Panc1 (cell line): Measurements from ENCODE around the gene LAMB1. TPM values are rescaled to one million over a fixed set of nuclear protein-coding genes. Genes with fewer than 3 reads are reported as not detected.

ENCODE experiments used
- ATAC-seq: fragments of 200-7000 bp; cut with Tn5 transposase; 2 replicates; pipeline ENCODE4 v1.9.1; 2020; ENCODE audit warnings: mild to moderate bottlenecking, moderate library complexity
- BruUV-seq: library from RNA; stranded (reverse); fragments of 400-500 nt; replicated peaks from 2 replicates; lab custom pipeline; 2021; lab: Mats Ljungman, UMichigan
- CTCF ChIA-PET: fragments of 300-600 bp; sonication (Branson Sonifier 250); formaldehyde crosslinking; loops from one replicate; lab custom pipeline; 2022; ENCODE audit warnings: antibody characterized with exemption; lab: Charles Lee
- POLR2A ChIA-PET: fragments of 300-600 bp; sonication (Branson Sonifier 250); formaldehyde crosslinking; loops from one replicate; lab custom pipeline; 2022; ENCODE audit warnings: antibody characterized with exemption; lab: Charles Lee
- DNase-seq: peaks from one replicate; pipeline ENCODE4 v3.0.0-alpha.2; 2010; ENCODE audit warnings: low read depth, low spot score
- H3K27ac ChIP-seq: 2 replicates; pipeline ENCODE4 v1.5.1; 2011; ENCODE audit warnings: mild to moderate bottlenecking, low read length, inconsistent platforms
- H3K27me3 ChIP-seq: fragments of 200-500 bp; sonication (Bioruptor generic); 2 replicates; pipeline ENCODE4 v1.6.0; 2014; ENCODE audit warnings: low read length, inconsistent platforms; ENCODE audit not compliant: control insufficient read depth, insufficient read depth
- H3K36me3 ChIP-seq: fragments of 200-500 bp; sonication (Bioruptor generic); 2 replicates; pipeline ENCODE4 v1.5.1; 2014; ENCODE audit warnings: inconsistent platforms, mild to moderate bottlenecking, low read length, moderate library complexity; ENCODE audit not compliant: control insufficient read depth, insufficient read depth
- H3K4me1 ChIP-seq: 2 replicates; pipeline ENCODE4 v1.5.1; 2011; ENCODE audit warnings: inconsistent platforms, mild to moderate bottlenecking, low read length, moderate library complexity; ENCODE audit not compliant: control insufficient read depth, insufficient read depth
- H3K4me3 ChIP-seq, 2 experiments: 2 replicates each; pipeline ENCODE4 v1.5.1; 2011 to 2012; ENCODE audit warnings: low read depth in 2 of 2, low read length in 2 of 2, mild to moderate bottlenecking in 2 of 2, inconsistent platforms in 1 of 2, moderate library complexity in 1 of 2
- H3K9me3 ChIP-seq: fragments of 200-500 bp; sonication (Bioruptor generic); 2 replicates; pipeline ENCODE4 v1.5.1; 2014; ENCODE audit warnings: low read depth, mild to moderate bottlenecking, inconsistent platforms, low read length, moderate library complexity; ENCODE audit not compliant: control insufficient read depth, insufficient read depth
- POLR2AphosphoS5 ChIP-seq: IDR thresholded peaks from 2 replicates; pipeline ENCODE4 v1.6.1; 2012; ENCODE audit warnings: mild to moderate bottlenecking, low read depth, low read length, moderate library complexity
- SIN3A ChIP-seq: IDR thresholded peaks from 2 replicates; pipeline ENCODE4 v1.6.1; 2012; ENCODE audit warnings: low read depth, mild to moderate bottlenecking, low read length, moderate library complexity, borderline replicate concordance; ENCODE audit not compliant: insufficient read depth
- TCF7L2 ChIP-seq: IDR thresholded peaks from 2 replicates; pipeline ENCODE4 v1.6.1; 2011; ENCODE audit warnings: mild to moderate bottlenecking, low read depth, low read length, inconsistent platforms
- in situ Hi-C: cut with HindIII; loops from 2 replicates; pipeline ENCODE4 v1.10.0; 2016; ENCODE audit warnings: low sequenced_read_pairs, low pct_unique_long_range_greater_than_20kb
- intact Hi-C: fragments of 100-400 bp; cut with micrococcal nuclease; formaldehyde crosslinking; loops from one replicate; pipeline ENCODE4 v1.10.0; 2022; ENCODE audit not compliant: unreplicated experiment
- total RNA-seq: library from RNA; stranded (reverse); gene quantifications from one replicate; pipeline ENCODE4 v1.2.1, GENCODE V29; 2021; ENCODE audit not compliant: unreplicated experiment
- TF ChIP-seq, protein P1 (sequence below): fragments of 450-650 bp; IDR thresholded peaks from 2 replicates; pipeline ENCODE4 v1.5.1; 2017; ENCODE audit warnings: mild to moderate bottlenecking
- TF ChIP-seq, protein P2 (sequence below), 2 experiments: IDR thresholded peaks; 2 replicates each; pipeline ENCODE4 v1.6.1; 2011 to 2012; ENCODE audit warnings: low read depth in 2 of 2, control low read depth in 1 of 2, low read length in 1 of 2, mild to moderate bottlenecking in 1 of 2, moderate library complexity in 1 of 2; ENCODE audit not compliant: insufficient read depth in 1 of 2

Gene LAMB1
- total RNA-seq, 1 experiment from 2014 or later = 204 TPM

DNA sequence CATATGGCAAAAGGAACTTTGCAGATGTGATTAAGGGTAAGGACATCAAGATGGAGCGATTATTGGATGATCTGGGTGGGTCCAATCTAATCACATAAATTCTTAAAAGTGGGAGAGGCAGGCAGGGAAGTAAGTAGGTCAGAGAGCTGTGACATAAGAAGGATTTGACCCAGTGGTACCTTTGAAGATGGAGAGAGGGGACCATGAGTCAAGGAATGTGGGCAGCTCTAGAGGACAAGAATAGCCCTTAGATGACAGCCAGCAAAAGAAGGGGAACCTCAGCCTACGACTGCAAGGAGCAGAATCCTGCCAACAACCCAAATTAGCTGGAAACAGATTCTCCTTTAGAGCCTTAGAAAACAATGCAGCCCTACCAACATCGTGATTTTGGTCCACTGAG, 34.5 kb downstream of the LAMB1 start:
- no TSS peak for BruUV-seq
- in situ Hi-C loops (no loop called here), intact Hi-C loops (no loop called here)
- H3K4me1 ChIP-seq = no peaks in the 10 kb centered on the region
- peaks cover 11% of the 10 kb centered on the region for H3K36me3 ChIP-seq
- H3K9me3 ChIP-seq = no peaks in the 10 kb centered on the region
- ATAC-seq = no peak
- no peak for DNase-seq
- H3K4me3 ChIP-seq = no peak overlapping the region
- H3K27me3 ChIP-seq = no peaks in the 10 kb centered on the region
- TF ChIP-seq POLR2AphosphoS5 (no peak), SIN3A (no peak), TCF7L2 (no peak)
- TF ChIP-seq, protein P1, sequence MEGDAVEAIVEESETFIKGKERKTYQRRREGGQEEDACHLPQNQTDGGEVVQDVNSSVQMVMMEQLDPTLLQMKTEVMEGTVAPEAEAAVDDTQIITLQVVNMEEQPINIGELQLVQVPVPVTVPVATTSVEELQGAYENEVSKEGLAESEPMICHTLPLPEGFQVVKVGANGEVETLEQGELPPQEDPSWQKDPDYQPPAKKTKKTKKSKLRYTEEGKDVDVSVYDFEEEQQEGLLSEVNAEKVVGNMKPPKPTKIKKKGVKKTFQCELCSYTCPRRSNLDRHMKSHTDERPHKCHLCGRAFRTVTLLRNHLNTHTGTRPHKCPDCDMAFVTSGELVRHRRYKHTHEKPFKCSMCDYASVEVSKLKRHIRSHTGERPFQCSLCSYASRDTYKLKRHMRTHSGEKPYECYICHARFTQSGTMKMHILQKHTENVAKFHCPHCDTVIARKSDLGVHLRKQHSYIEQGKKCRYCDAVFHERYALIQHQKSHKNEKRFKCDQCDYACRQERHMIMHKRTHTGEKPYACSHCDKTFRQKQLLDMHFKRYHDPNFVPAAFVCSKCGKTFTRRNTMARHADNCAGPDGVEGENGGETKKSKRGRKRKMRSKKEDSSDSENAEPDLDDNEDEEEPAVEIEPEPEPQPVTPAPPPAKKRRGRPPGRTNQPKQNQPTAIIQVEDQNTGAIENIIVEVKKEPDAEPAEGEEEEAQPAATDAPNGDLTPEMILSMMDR = no peak
- TF ChIP-seq, protein P2, sequence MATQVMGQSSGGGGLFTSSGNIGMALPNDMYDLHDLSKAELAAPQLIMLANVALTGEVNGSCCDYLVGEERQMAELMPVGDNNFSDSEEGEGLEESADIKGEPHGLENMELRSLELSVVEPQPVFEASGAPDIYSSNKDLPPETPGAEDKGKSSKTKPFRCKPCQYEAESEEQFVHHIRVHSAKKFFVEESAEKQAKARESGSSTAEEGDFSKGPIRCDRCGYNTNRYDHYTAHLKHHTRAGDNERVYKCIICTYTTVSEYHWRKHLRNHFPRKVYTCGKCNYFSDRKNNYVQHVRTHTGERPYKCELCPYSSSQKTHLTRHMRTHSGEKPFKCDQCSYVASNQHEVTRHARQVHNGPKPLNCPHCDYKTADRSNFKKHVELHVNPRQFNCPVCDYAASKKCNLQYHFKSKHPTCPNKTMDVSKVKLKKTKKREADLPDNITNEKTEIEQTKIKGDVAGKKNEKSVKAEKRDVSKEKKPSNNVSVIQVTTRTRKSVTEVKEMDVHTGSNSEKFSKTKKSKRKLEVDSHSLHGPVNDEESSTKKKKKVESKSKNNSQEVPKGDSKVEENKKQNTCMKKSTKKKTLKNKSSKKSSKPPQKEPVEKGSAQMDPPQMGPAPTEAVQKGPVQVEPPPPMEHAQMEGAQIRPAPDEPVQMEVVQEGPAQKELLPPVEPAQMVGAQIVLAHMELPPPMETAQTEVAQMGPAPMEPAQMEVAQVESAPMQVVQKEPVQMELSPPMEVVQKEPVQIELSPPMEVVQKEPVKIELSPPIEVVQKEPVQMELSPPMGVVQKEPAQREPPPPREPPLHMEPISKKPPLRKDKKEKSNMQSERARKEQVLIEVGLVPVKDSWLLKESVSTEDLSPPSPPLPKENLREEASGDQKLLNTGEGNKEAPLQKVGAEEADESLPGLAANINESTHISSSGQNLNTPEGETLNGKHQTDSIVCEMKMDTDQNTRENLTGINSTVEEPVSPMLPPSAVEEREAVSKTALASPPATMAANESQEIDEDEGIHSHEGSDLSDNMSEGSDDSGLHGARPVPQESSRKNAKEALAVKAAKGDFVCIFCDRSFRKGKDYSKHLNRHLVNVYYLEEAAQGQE (IDR thresholded peaks at IDR 0.05; ENCODE audit: insufficient read depth in 1 of 2, low read depth in 2 of 2, low read length in 1 of 2) = no peak
- POLR2A ChIA-PET = no interaction called here
- H3K27ac ChIP-seq = no peak overlapping the region
- CTCF ChIA-PET = no interaction called here

DNA sequence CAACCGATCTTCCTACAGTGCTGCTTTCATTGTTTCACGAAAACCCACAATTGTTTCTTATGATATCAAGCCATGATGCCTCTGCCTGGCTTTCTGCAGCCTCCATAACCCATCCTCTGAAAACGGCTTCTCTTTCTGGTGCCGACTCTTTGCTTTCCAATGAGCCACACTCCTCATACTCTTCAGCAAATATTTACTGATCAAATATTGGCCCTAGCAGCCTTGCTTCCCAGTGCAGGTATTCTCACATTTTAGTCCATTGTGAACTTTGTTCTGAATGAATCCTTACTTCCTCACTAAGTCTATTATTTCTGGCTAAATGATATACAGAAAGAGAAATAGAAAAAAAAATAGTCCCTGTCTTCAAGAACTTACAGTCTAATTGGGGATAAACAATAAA, 35.5 kb downstream of the LAMB1 start:
- TF ChIP-seq, protein P1 = no peak
- TF ChIP-seq, protein P2 (IDR thresholded peaks at IDR 0.05; ENCODE audit: insufficient read depth in 1 of 2, low read depth in 2 of 2, low read length in 1 of 2) = no peak
- TF ChIP-seq POLR2AphosphoS5 (no peak), TCF7L2 (no peak), SIN3A (no peak)
- Histone ChIP-seq H3K36me3 (peaks cover 14% of the 10 kb centered on the region), H3K4me3 (no peak overlapping the region), H3K27ac (no peak overlapping the region), H3K4me1 (no peaks in the 10 kb centered on the region), H3K9me3 (no peaks in the 10 kb centered on the region), H3K27me3 (no peaks in the 10 kb centered on the region)
- DNase-seq (no peak), ATAC-seq (no peak)
- in situ Hi-C loops (no loop called here), intact Hi-C loops (no loop called here)
- BruUV-seq = no TSS peak
- CTCF ChIA-PET = no interaction called here
- POLR2A ChIA-PET = no interaction called here
